Endodermal cell (in vitro differentiated cells): Measurements from ENCODE around the gene USP2. TPM values are rescaled to one million over a fixed set of nuclear protein-coding genes. Genes with fewer than 3 reads are reported as not detected.

Experiments used
- DNase-seq: peaks from one replicate; pipeline ENCODE4 v3.0.0-alpha.2; 2017
- H3K27ac ChIP-seq: 2 replicates; pipeline ENCODE4 v1.5.1; 2013; ENCODE audit warnings: mild to moderate bottlenecking, low read depth, low read length, moderate library complexity
- H3K27me3 ChIP-seq: 2 replicates; pipeline ENCODE4 v1.6.1; 2013; ENCODE audit warnings: mild to moderate bottlenecking, low read length, moderate library complexity; ENCODE audit not compliant: insufficient read depth, control insufficient read depth, poor library complexity, severe bottlenecking
- H3K36me3 ChIP-seq: 2 replicates; pipeline ENCODE4 v1.7.0; 2013; ENCODE audit warnings: mild to moderate bottlenecking, low read length, moderate library complexity; ENCODE audit not compliant: control insufficient read depth, insufficient read depth
- H3K4me1 ChIP-seq: one replicate; pipeline ENCODE4 v1.7.0; 2013; ENCODE audit warnings: low read length; ENCODE audit not compliant: control insufficient read depth, insufficient read depth
- H3K4me3 ChIP-seq: 2 replicates; pipeline ENCODE4 v1.5.1; 2013; ENCODE audit warnings: mild to moderate bottlenecking, low read length, moderate library complexity
- H3K9ac ChIP-seq: 2 replicates; pipeline ENCODE4 v1.6.1; 2013; ENCODE audit warnings: mild to moderate bottlenecking, low read length, moderate library complexity; ENCODE audit not compliant: poor library complexity, severe bottlenecking; ENCODE audit errors: extremely low read depth
- H3K9me3 ChIP-seq: 2 replicates; pipeline ENCODE4 v1.6.1; 2013; ENCODE audit warnings: mild to moderate bottlenecking, low read length, moderate library complexity; ENCODE audit not compliant: control insufficient read depth
- H3K27ac Mint-ChIP-seq: 2 replicates; pipeline ENCODE4 v1.8.0; 2020; ENCODE audit warnings: mixed read lengths
- H3K27me3 Mint-ChIP-seq: 2 replicates; pipeline ENCODE4 v1.8.0; 2021; ENCODE audit warnings: mild to moderate bottlenecking, mixed read lengths; ENCODE audit not compliant: insufficient read depth
- H3K36me3 Mint-ChIP-seq: 2 replicates; pipeline ENCODE4 v1.8.0; 2020; ENCODE audit warnings: low read depth, mixed read lengths
- H3K4me1 Mint-ChIP-seq: 2 replicates; pipeline ENCODE4 v1.8.0; 2020; ENCODE audit warnings: mixed read lengths
- H3K4me3 Mint-ChIP-seq: 2 replicates; pipeline ENCODE4 v1.8.0; 2020; ENCODE audit warnings: mild to moderate bottlenecking, moderate library complexity, mixed read lengths
- H3K9me3 Mint-ChIP-seq: 2 replicates; pipeline ENCODE4 v1.8.0; 2020; ENCODE audit warnings: mild to moderate bottlenecking, mixed read lengths
- WGBS, 2 experiments: methylation state at CpG; one replicate each; pipeline versions ENCODE4 v1.1.5 to v1.1.7; 2013; ENCODE audit warnings: missing lambda C conversion rate in 2 of 2, mixed read lengths in 1 of 2; ENCODE audit not compliant: insufficient coverage in 1 of 2, insufficient read length in 1 of 2; 5-methylcytosine and 5-hydroxymethylcytosine counted together
- total RNA-seq, 2 donors: library from RNA; stranded (reverse); fragmentation: NEBNext Ultra II Directional in 1 of 2; extraction: Animal tissue kit (Norgen Biotek cat#: 25700) in 1 of 2; gene quantifications; 2 replicates in 1 of 2; 3 replicates in 1 of 2; pipeline ENCODE4 v1.2.1, GENCODE V29; 2021
- TF ChIP-seq, protein P1 (sequence below): fragments of 200-600 bp; sonication (generic); conservative IDR thresholded peaks from 2 replicates; pipeline ENCODE4 v1.5.0; 2021; ENCODE audit warnings: antibody characterized with exemption, mild to moderate bottlenecking

Gene USP2
- total RNA-seq, 2 donors from 2014 or later: 17.8 to 21.1 TPM

- TF ChIP-seq, protein P1, sequence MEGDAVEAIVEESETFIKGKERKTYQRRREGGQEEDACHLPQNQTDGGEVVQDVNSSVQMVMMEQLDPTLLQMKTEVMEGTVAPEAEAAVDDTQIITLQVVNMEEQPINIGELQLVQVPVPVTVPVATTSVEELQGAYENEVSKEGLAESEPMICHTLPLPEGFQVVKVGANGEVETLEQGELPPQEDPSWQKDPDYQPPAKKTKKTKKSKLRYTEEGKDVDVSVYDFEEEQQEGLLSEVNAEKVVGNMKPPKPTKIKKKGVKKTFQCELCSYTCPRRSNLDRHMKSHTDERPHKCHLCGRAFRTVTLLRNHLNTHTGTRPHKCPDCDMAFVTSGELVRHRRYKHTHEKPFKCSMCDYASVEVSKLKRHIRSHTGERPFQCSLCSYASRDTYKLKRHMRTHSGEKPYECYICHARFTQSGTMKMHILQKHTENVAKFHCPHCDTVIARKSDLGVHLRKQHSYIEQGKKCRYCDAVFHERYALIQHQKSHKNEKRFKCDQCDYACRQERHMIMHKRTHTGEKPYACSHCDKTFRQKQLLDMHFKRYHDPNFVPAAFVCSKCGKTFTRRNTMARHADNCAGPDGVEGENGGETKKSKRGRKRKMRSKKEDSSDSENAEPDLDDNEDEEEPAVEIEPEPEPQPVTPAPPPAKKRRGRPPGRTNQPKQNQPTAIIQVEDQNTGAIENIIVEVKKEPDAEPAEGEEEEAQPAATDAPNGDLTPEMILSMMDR: no peak
- Mint-ChIP-seq H3K36me3 (peaks cover 18% of the 10 kb centered on the region), H3K27ac (no peak overlapping the region), H3K27me3 (peaks cover 56% of the 10 kb centered on the region), H3K9me3 (peaks cover 1% of the 10 kb centered on the region), H3K4me3 (no peak overlapping the region), H3K4me1 (peaks cover 6% of the 10 kb centered on the region)
- Histone ChIP-seq H3K27me3 (peaks cover 14% of the 10 kb centered on the region), H3K27ac (no peak overlapping the region), H3K9me3 (no peaks in the 10 kb centered on the region), H3K4me1 (no peaks in the 10 kb centered on the region), H3K9ac (no peak overlapping the region), H3K4me3 (no peak overlapping the region), H3K36me3 (peaks cover 19% of the 10 kb centered on the region)
- no CpG with 5 or more reads among the region's 2 CpGs for WGBS, 2 experiments
- no peak for DNase-seq
These were observed 30.3 kb downstream of the USP2 start for GRCh38 chr11:119351232-119351631.

- Mint-ChIP-seq H3K27me3 (peaks cover 55% of the 10 kb centered on the region), H3K9me3 (peaks cover 1% of the 10 kb centered on the region), H3K36me3 (peaks cover 10% of the 10 kb centered on the region), H3K4me1 (peaks cover 3% of the 10 kb centered on the region), H3K4me3 (no peak overlapping the region), H3K27ac (no peak overlapping the region)
- H3K4me3 ChIP-seq: no peak overlapping the region
- H3K4me1 ChIP-seq: no peaks in the 10 kb centered on the region
- H3K36me3 ChIP-seq: peaks cover 10% of the 10 kb centered on the region
- 92% methylated on average over 6 of the region's 6 CpGs; no CpG with 5 or more reads in 1 of the 2 experiments for WGBS, 2 experiments
- no peak overlapping the region for H3K9ac ChIP-seq
- peaks cover 15% of the 10 kb centered on the region for H3K27me3 ChIP-seq
- H3K27ac ChIP-seq: no peak overlapping the region
- no peaks in the 10 kb centered on the region for H3K9me3 ChIP-seq
- TF ChIP-seq, protein P1: no peak
- DNase-seq: peak; percentile 40
These were observed 31.2 kb downstream of the USP2 start for GRCh38 chr11:119350302-119350701.

- peak; percentile 43 for DNase-seq
- Histone ChIP-seq H3K36me3 (no peaks in the 10 kb centered on the region), H3K9ac (no peak overlapping the region), H3K27me3 (peaks cover 33% of the 10 kb centered on the region), H3K27ac (no peak overlapping the region), H3K4me3 (no peak overlapping the region), H3K4me1 (no peaks in the 10 kb centered on the region), H3K9me3 (no peaks in the 10 kb centered on the region)
- Mint-ChIP-seq H3K4me1 (peaks cover 3% of the 10 kb centered on the region), H3K27ac (no peak overlapping the region), H3K9me3 (peaks cover 1% of the 10 kb centered on the region), H3K4me3 (no peak overlapping the region), H3K36me3 (no peaks in the 10 kb centered on the region), H3K27me3 (peaks cover 69% of the 10 kb centered on the region)
- TF ChIP-seq, protein P1: no peak
- WGBS, 2 experiments: 82 to 90% methylated on average over 5 to 16 of the region's 16 CpGs
These were observed 33.4 kb downstream of the USP2 start for GRCh38 chr11:119347940-119348605.
